GM10266 (cell line): Measurements from ENCODE around the gene KLHL25.

Source experiments
- DNase-seq: peaks from one replicate; pipeline ENCODE4 v3.0.0; 2012; ENCODE audit errors: extremely low spot score
- CTCF ChIP-seq: IDR thresholded peaks from 2 replicates; pipeline ENCODE4 v1.5.1; 2012; ENCODE audit warnings: mild to moderate bottlenecking, low read depth; ENCODE audit not compliant: control insufficient read depth, insufficient read depth; ENCODE audit errors: missing control alignments

Gene KLHL25

DNA sequence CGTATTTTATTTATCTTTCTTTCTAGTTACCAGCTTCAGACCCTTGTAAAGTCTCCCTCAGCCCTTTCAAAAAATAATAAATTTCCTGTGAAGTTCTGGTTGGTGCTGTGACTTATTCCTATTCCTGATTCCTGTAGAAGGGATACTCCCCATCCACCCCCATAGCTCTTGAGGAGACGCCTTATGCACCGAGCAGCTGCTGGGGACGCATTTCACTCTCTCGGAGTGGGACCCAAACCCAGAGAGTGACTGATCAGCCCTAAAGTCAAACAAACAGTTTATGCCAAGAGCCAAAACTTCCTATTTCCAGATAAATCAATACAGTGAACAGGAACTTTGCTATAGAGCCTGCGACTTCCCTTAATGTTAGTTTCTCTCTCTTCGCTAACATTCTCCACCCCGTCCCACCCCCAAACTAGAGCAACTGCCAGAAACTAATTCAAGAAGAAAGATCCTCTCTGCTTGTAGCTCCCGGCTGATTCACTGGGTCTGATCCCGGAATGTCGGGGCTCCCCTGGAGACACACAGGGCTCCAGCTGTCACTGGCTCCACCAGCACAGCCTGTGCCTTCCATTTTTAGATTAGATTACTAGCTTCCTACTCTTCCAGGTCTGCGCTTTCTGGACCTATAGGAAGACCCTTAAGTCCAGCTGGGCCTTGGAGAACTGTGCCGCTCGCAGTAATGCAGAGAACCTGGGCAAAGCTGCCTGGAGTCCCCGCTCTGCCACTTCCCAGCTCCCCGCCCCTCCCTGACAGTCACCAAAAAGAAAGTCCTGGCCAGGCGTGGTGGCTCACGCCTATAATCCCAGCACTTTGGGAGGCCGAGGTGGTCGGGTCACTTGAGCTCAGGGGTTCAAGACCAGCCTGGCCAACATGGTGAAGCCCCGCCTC is 45.2 kb downstream of the KLHL25 start:
- DNase-seq: no peak
- no peak for TF ChIP-seq CTCF

- DNase-seq: no peak
- TF ChIP-seq CTCF: no peak
These were observed 46.0 kb downstream of the KLHL25 start for GRCh38 chr15:85748729-85749128.

DNA sequence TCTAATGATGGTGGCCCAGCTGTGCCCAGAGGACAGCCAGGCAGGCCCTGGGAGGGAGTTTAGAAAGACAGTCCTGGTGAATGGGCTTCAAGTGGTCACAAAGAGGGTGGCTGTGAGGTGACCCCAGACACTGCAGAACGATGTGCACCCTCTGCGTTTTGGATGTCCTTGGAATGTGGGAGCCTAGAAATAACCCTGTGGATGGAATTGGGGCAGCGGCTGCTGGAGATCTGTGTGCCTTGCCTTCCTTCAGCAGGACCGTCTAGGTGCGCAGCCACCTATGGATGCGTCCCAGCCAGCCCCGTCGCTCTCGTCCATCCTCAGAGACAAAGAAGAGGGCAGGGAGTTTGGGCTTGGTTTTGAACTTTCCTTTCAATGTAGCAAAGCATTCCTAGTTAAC is 46.5 kb downstream of the KLHL25 start:
- no peak for TF ChIP-seq CTCF
- DNase-seq: no peak

DNA sequence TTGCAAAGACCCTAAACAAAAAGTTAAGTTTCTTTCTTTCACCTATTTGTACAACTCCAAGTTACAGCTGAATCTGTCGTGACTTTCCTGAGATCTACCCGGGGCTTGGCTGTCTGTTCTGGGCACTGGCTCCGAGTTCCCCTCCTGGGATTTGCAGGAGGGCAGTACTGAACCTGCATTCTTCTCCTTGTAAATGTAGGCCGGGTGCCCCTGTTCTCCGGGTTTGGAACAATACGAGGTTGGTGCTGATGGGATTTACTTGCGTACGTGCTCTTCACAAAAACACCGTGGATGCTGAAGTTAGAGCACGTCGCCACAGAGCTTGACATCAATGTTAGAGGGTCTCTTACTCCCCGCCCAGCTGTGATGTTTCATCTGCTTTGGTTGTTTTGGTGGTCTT is 48.1 kb downstream of the KLHL25 start:
- no peak for TF ChIP-seq CTCF
- DNase-seq: no peak

GRCh38 chr15:85745525-85746150 is 49.1 kb downstream of the KLHL25 start:
- no peak for TF ChIP-seq CTCF
- no peak for DNase-seq

- no peak for TF ChIP-seq CTCF
- DNase-seq: peak; percentile 3
These were observed 49.7 kb downstream of the KLHL25 start for GRCh38 chr15:85745023-85745422.

DNA sequence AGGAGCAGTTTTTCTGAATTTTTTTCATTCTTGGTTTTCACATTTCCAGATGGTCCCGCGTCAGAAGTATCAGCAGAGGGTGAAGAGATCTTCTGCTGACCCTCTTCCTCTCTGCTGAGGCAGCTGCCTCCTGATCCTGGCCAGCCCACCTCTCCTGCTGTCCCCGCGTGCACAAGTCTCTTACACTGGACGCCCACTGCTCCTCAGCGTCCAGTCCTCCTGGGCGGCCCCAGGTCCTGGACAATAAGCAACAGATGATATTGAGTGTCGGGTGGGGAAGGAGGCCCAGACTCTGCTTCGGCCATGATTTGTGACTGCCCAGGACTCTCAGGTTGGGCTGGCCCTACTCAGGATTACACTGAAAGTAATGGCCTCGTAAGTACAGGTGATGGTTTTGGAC is 50.1 kb downstream of the KLHL25 start:
- peak; percentile 4 for DNase-seq
- no peak for TF ChIP-seq CTCF
